HepG2 (cell line): ENCODE results near the gene ASAP2. TPM values are rescaled to one million over a fixed set of nuclear protein-coding genes. Genes with fewer than 3 reads are reported as not detected.

Experiments
- ATM ChIP-seq: fragments of 450-650 bp; IDR thresholded peaks from 2 replicates; pipeline ENCODE4 v1.7.1; 2017; ENCODE audit warnings: mild to moderate bottlenecking, borderline replicate concordance
- CERS6 ChIP-seq: sonication (generic); formaldehyde crosslinking; IDR thresholded peaks from 2 replicates; pipeline ENCODE4 v1.5.0; 2020; ENCODE audit warnings: missing genetic modification reagents
- CREB3 ChIP-seq: sonication (generic); formaldehyde crosslinking; IDR thresholded peaks from 2 replicates; pipeline ENCODE4 v1.5.0; 2020; ENCODE audit warnings: missing genetic modification reagents
- HOXA3 ChIP-seq: sonication (generic); formaldehyde crosslinking; IDR thresholded peaks from 2 replicates; pipeline ENCODE4 v1.5.0; 2020; ENCODE audit warnings: missing genetic modification reagents
- MNT ChIP-seq: fragments of 450-650 bp; IDR thresholded peaks from 2 replicates; pipeline ENCODE4 v1.6.1; 2016
- NCOA1 ChIP-seq: sonication (generic); formaldehyde crosslinking; IDR thresholded peaks from 2 replicates; pipeline ENCODE4 v1.9.0; 2021; ENCODE audit warnings: missing genetic modification reagents
- PBX3 ChIP-seq: sonication (generic); formaldehyde crosslinking; IDR thresholded peaks from 2 replicates; pipeline ENCODE4 v1.8.1; 2023; ENCODE audit warnings: missing genetic modification reagents, inconsistent platforms, borderline replicate concordance
- PHF20 ChIP-seq: sonication (generic); formaldehyde crosslinking; IDR thresholded peaks from 2 replicates; pipeline ENCODE4 v1.5.0; 2020; ENCODE audit warnings: mild to moderate bottlenecking, missing genetic modification reagents
- PLRG1 ChIP-seq: fragments of 450-650 bp; conservative IDR thresholded peaks from 2 replicates; pipeline ENCODE4 v1.6.1; 2016
- SSRP1 ChIP-seq: IDR thresholded peaks from 2 replicates; pipeline ENCODE4 v1.6.1; 2016; ENCODE audit warnings: control low read depth
- ZBTB20 ChIP-seq: sonication (generic); formaldehyde crosslinking; IDR thresholded peaks from 2 replicates; pipeline ENCODE4 v1.8.1; 2023; ENCODE audit warnings: missing genetic modification reagents, low read depth, mild to moderate bottlenecking, borderline replicate concordance
- ZFAT ChIP-seq: sonication (generic); formaldehyde crosslinking; conservative IDR thresholded peaks from 2 replicates; pipeline ENCODE4 v1.8.1; 2023; ENCODE audit warnings: missing genetic modification reagents, inconsistent platforms
- ZNF138 ChIP-seq: sonication (generic); formaldehyde crosslinking; IDR thresholded peaks from 2 replicates; pipeline ENCODE4 v1.5.0; 2020; ENCODE audit warnings: mild to moderate bottlenecking, low read depth, missing genetic modification reagents
- ZNF234 ChIP-seq: sonication (generic); formaldehyde crosslinking; conservative IDR thresholded peaks from 2 replicates; pipeline ENCODE4 v1.5.1; 2020; ENCODE audit warnings: mild to moderate bottlenecking, missing genetic modification reagents
- ZNF292 ChIP-seq: sonication (generic); formaldehyde crosslinking; IDR thresholded peaks from 2 replicates; pipeline ENCODE4 v1.8.1; 2022; ENCODE audit warnings: mild to moderate bottlenecking, low read depth, missing genetic modification reagents, borderline replicate concordance
- ZNF3 ChIP-seq: IDR thresholded peaks from 2 replicates; pipeline ENCODE4 v1.7.0; 2017; ENCODE audit warnings: inconsistent platforms
- ZNF33B ChIP-seq: sonication (generic); formaldehyde crosslinking; IDR thresholded peaks from 2 replicates; pipeline ENCODE4 v1.5.1; 2020; ENCODE audit warnings: mild to moderate bottlenecking, missing genetic modification reagents
- ZNF383 ChIP-seq: sonication (generic); formaldehyde crosslinking; IDR thresholded peaks from 2 replicates; pipeline ENCODE4 v1.4.0; 2020; ENCODE audit warnings: missing genetic modification reagents, mild to moderate bottlenecking, borderline replicate concordance
- ZNF570 ChIP-seq: sonication (generic); formaldehyde crosslinking; IDR thresholded peaks from 2 replicates; pipeline ENCODE4 v1.4.0; 2020; ENCODE audit warnings: mild to moderate bottlenecking, missing genetic modification reagents, borderline replicate concordance
- ZNF691 ChIP-seq: sonication (generic); formaldehyde crosslinking; IDR thresholded peaks from 2 replicates; pipeline ENCODE4 v1.4.0; 2020; ENCODE audit warnings: missing genetic modification reagents, low read depth, mild to moderate bottlenecking, borderline replicate concordance
- ZNF75D ChIP-seq: sonication (generic); formaldehyde crosslinking; IDR thresholded peaks from 2 replicates; pipeline ENCODE4 v1.8.1; 2023; ENCODE audit warnings: missing genetic modification reagents, mild to moderate bottlenecking, borderline replicate concordance
- ZNF780A ChIP-seq: sonication (generic); formaldehyde crosslinking; IDR thresholded peaks from 2 replicates; pipeline ENCODE4 v1.8.0; 2022; ENCODE audit warnings: mild to moderate bottlenecking, missing genetic modification reagents, moderate library complexity
- ZNF790 ChIP-seq: sonication (generic); formaldehyde crosslinking; IDR thresholded peaks from 2 replicates; pipeline ENCODE4 v1.8.0; 2022; ENCODE audit warnings: missing genetic modification reagents, mild to moderate bottlenecking, borderline replicate concordance
- polyA plus RNA-seq, 8 experiments: library from polyadenylated mRNA; depleted of rRNA in 3 of 8; stranded (reverse) in 7 of 8; unstranded in 1 of 8; fragments of >200 nt; fragmentation: Illumina TruSeq in 4 of 8; extraction: Trizol in 4 of 8; gene quantifications; 2 replicates each; pipeline versions ENCODE4 v1.2.1 to v1.2.3, GENCODE V29; 2011 to 2016; ENCODE audit warnings: low read depth in 4 of 8, missing spikeins in 1 of 8, mixed read lengths in 1 of 8; ENCODE audit not compliant: insufficient read depth in 1 of 8
- total RNA-seq, 5 experiments: library from RNA; depleted of rRNA; stranded (reverse); fragments of >200 nt; fragmentation: Illumina TruSeq; extraction: Trizol; gene quantifications; 2 replicates each; pipeline ENCODE4 v1.2.3, GENCODE V29; 2016; ENCODE audit warnings: low read depth in 1 of 5

Gene ASAP2
- total and polyA plus RNA-seq, 2 of the 13 experiments (the other 11 are each of a cell fraction or from before 2014, with no cell fraction given) = 7.3 to 22.3 TPM

- TF ChIP-seq CERS6 (CRISPR knock-in tag) (no peak), SSRP1 (CRISPR knock-in tag) (no peak), CREB3 (CRISPR knock-in tag) (no peak), NCOA1 (CRISPR knock-in tag) (no peak), ZNF292 (CRISPR knock-in tag) (no peak), PBX3 (CRISPR knock-in tag) (no peak), ZBTB20 (0 out of 2 replicates have a peak, but pooled peaks have one; percentile 41), ZNF780A (no peak), MNT (no peak), PLRG1 (no peak), ZNF790 (CRISPR knock-in tag) (0 out of 2 replicates have a peak, but pooled peaks have one; percentile 18), ZNF691 (CRISPR knock-in tag) (peak; percentile 87; the same call in 1 of the 2 replicates), ZFAT (CRISPR knock-in tag) (no peak), ZNF75D (CRISPR knock-in tag) (no peak), ZNF138 (CRISPR knock-in tag) (no peak), ATM (no peak), HOXA3 (peak; percentile 69; the same call in 1 of the 2 replicates), ZNF33B (no peak), ZNF570 (CRISPR knock-in tag) (no peak), ZNF3 (no peak; the same call in 1 of the 2 replicates), ZNF234 (CRISPR knock-in tag) (no peak), ZNF383 (no peak), PHF20 (CRISPR knock-in tag) (0 out of 2 replicates have a peak, but pooled peaks have one; percentile 23)
These were observed at the start of gene ASAP2 (continued) for GRCh38 chr2:9205963-9206948.
